Thoracic aorta (tissue), 2 donors: ENCODE measurements around the gene RAVER1. TPM values are rescaled to one million over a fixed set of nuclear protein-coding genes. Genes with fewer than 3 reads are reported as not detected.

ENCODE experiments used
- ATAC-seq: fragments of 150-250 bp; one replicate; pipeline ENCODE4 v1.8.0; 2017; ENCODE audit warnings: low read depth; ENCODE audit not compliant: insufficient number of reproducible peaks, low FRiP score
- DNase-seq: peaks from one replicate; pipeline ENCODE4 v3.0.0-alpha.2; 2020; ENCODE audit warnings: low spot score
- H3K27ac ChIP-seq, 2 donors: fragments of 200-600 bp; sonication (generic); 1 replicate in 1 of 2; 2 replicates in 1 of 2; pipeline ENCODE4 v1.5.1; 2016; ENCODE audit warnings: mild to moderate bottlenecking in 2 of 2, moderate library complexity in 2 of 2
- H3K27me3 ChIP-seq: fragments of 200-600 bp; sonication (generic); replicated peaks from 2 replicates; pipeline ENCODE4 v1.6.0; 2016; ENCODE audit warnings: mild to moderate bottlenecking; ENCODE audit not compliant: insufficient read depth
- H3K36me3 ChIP-seq: fragments of 200-600 bp; sonication (generic); one replicate; pipeline ENCODE4 v1.5.1; 2016
- H3K4me1 ChIP-seq, 2 donors: fragments of 200-600 bp; sonication (generic); 1 replicate in 1 of 2; 2 replicates in 1 of 2; pipeline versions ENCODE4 v1.5.1 to v1.6.0; 2016; ENCODE audit warnings: low read depth in 2 of 2, mild to moderate bottlenecking in 1 of 2; ENCODE audit not compliant: control insufficient read depth in 1 of 2
- H3K4me3 ChIP-seq: fragments of 200-600 bp; sonication (generic); 2 replicates; pipeline ENCODE4 v1.5.1; 2016; ENCODE audit warnings: mild to moderate bottlenecking
- H3K9me3 ChIP-seq: fragments of 200-600 bp; sonication (generic); 2 replicates; pipeline ENCODE4 v1.5.1; 2016
- CTCF ChIP-seq: fragments of 200-600 bp; sonication (generic); IDR thresholded peaks from one replicate; pipeline ENCODE4 v1.5.1; 2019; ENCODE audit warnings: antibody characterized with exemption
- total RNA-seq, 2 donors: library from RNA; depleted of rRNA; stranded (reverse); fragments of >200 nt; gene quantifications; one replicate each; pipeline versions ENCODE4 v1.1.0 to v1.2.3, GENCODE V29; 2016

The RAVER1 gene
- total RNA-seq, 2 donors from 2014 or later = 31.8 to 33.4 TPM

- no peaks in the 10 kb centered on the region for H3K9me3 ChIP-seq
- no peak overlapping the region for H3K4me3 ChIP-seq
- H3K4me1 ChIP-seq = peaks cover 14 to 23% of the 10 kb centered on the region in 2 donors
- H3K27ac ChIP-seq = no peak overlapping the region
- no peaks in the 10 kb centered on the region for H3K27me3 ChIP-seq
- TF ChIP-seq CTCF = no peak
- H3K36me3 ChIP-seq = peaks cover 47% of the 10 kb centered on the region
- no peak for DNase-seq
- no peak for ATAC-seq
Measured at GRCh38 chr19:10329555-10329954, 3.8 kb downstream of the RAVER1 start.

GRCh38 chr19:10328558-10329429, 4.5 kb downstream of the RAVER1 start:
- Histone ChIP-seq H3K9me3 (no peaks in the 10 kb centered on the region), H3K27ac (no peak overlapping the region), H3K27me3 (no peaks in the 10 kb centered on the region), H3K4me3 (no peak overlapping the region), H3K4me1 (peaks cover 9 to 16% of the 10 kb centered on the region in 2 donors), H3K36me3 (peaks cover 53% of the 10 kb centered on the region)
- ATAC-seq (no peak), DNase-seq (no peak)
- no peak for TF ChIP-seq CTCF

DNA sequence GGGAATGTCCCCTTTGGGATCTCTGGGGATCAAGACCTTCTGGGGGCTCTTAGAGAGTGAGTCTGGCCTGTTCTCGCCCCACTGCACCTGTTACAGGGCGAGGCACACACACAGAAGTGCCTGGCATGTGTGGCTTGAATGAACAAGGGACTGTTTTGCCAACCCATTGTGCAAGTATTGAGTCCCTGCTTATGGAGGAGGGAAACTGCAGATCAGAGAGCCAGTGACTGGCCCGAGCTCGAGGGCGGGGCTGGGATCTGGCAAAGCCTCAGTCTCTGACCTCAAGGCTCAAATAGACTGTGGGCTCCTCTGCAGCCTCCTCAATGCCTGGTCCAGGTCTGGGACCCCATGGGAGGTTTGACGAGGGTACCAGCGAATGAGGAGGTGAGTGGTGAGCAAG, 5.5 kb downstream of the RAVER1 start:
- TF ChIP-seq CTCF = no peak
- ATAC-seq (no peak), DNase-seq (no peak)
- H3K27me3 ChIP-seq = no peaks in the 10 kb centered on the region
- H3K27ac ChIP-seq = no peak overlapping the region
- peaks cover 9 to 14% of the 10 kb centered on the region in 2 donors for H3K4me1 ChIP-seq
- H3K4me3 ChIP-seq = no peak overlapping the region
- peaks cover 60% of the 10 kb centered on the region for H3K36me3 ChIP-seq
- H3K9me3 ChIP-seq = no peaks in the 10 kb centered on the region

GRCh38 chr19:10325732-10326131, 7.6 kb downstream of the RAVER1 start:
- DNase-seq (no peak), ATAC-seq (no peak)
- no peak for TF ChIP-seq CTCF
- Histone ChIP-seq H3K9me3 (no peaks in the 10 kb centered on the region), H3K27me3 (no peaks in the 10 kb centered on the region), H3K36me3 (peaks cover 79% of the 10 kb centered on the region), H3K27ac (no peak overlapping the region), H3K4me3 (no peak overlapping the region), H3K4me1 (no peaks in the 10 kb centered on the region)

DNA sequence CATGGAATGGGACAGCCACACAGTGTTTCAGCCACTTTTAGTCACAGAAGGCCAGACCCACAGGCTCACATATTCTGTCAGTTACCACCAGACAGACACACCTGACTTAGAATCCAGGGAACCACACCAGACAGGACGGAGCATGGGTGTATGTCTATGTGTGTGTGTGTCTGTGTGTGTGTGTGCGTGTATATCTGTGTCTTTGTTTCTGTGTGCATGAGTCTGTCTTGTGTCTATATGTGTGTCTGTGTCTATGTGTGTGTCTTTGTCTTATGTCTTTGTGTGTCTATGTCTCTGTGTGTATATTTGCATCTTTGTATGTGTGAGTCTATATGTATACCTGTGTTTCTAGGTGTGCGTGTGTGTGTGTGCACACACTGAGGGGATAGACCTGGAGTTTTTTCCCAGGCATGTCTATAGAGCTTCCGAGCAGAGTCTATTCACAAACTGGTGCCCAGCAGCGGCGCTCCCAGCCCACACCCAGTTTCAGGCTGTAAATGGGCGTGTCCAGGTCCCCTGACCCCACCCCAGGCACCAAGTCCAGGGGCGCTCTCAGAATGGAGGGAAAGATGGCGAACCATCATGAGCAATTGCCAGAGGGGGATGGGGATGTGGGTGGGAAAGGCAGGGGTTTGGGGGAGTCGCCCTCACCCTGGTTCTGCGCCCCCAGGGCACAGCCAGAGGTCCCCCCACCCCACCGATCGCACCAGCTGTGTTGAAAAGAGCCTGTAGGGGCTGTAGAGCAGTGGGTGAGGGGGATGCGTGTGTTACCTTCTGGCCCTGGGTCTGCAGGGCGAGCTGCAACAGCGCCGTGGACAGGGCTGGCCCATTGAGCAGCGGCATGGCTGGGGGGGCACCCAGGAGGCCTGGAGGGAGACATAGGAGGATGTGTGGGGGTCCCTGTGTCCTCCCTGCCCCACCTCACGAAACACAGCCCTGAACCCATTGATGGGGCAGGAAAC, 11.2 kb downstream of the RAVER1 start:
- Histone ChIP-seq H3K27ac (no peak overlapping the region), H3K36me3 (peaks cover 70% of the 10 kb centered on the region), H3K4me3 (no peak overlapping the region), H3K9me3 (no peaks in the 10 kb centered on the region), H3K4me1 (no peaks in the 10 kb centered on the region), H3K27me3 (no peaks in the 10 kb centered on the region)
- DNase-seq (no peak), ATAC-seq (no peak)
- no peak for TF ChIP-seq CTCF
